DND-41 (cell line): ENCODE results near the gene GTSE1.
A peak's percentile ranks its signal among the peaks of the same experiment; 100 is the strongest.

Source experiments
- ATAC-seq: fragments of 200-7000 bp; cut with Tn5 transposase; 3 replicates; pipeline ENCODE4 v1.9.1; 2021; ENCODE audit warnings: low read depth; ENCODE audit not compliant: insufficient read depth
- DNase-seq: peaks from one replicate; pipeline ENCODE4 v3.0.0-alpha.2; 2020
- H2AFZ ChIP-seq: 2 replicates; pipeline ENCODE4 v1.6.0; 2012; ENCODE audit warnings: low read depth, low read length
- H3K27ac ChIP-seq: 2 replicates; pipeline ENCODE4 v1.5.1; 2012; ENCODE audit warnings: low read length, inconsistent platforms
- H3K27me3 ChIP-seq: fragments of 200-600 bp; sonication (generic); 2 replicates; pipeline ENCODE4 v1.6.0; 2012; ENCODE audit warnings: low read length, mild to moderate bottlenecking, inconsistent platforms; ENCODE audit not compliant: insufficient read depth, poor library complexity
- H3K36me3 ChIP-seq: 2 replicates; pipeline ENCODE4 v1.5.1; 2012; ENCODE audit warnings: low read length, inconsistent platforms; ENCODE audit not compliant: insufficient read depth
- H3K4me1 ChIP-seq: 2 replicates; pipeline ENCODE4 v1.5.1; 2012; ENCODE audit warnings: mild to moderate bottlenecking, low read length; ENCODE audit not compliant: insufficient read depth
- H3K4me2 ChIP-seq: 2 replicates; pipeline ENCODE4 v1.6.0; 2012; ENCODE audit warnings: mild to moderate bottlenecking, moderate library complexity, low read length, inconsistent platforms; ENCODE audit not compliant: insufficient read depth
- H3K4me3 ChIP-seq, 2 experiments: fragments of 200-600 bp in 1 of 2; shearing (Covaris generic) in 1 of 2; 2 replicates each; pipeline ENCODE4 v1.5.1; 2012 to 2016; ENCODE audit warnings: inconsistent platforms in 2 of 2, low read length in 2 of 2, mild to moderate bottlenecking in 2 of 2, low read depth in 1 of 2, moderate library complexity in 1 of 2
- H3K79me2 ChIP-seq: 2 replicates; pipeline ENCODE4 v1.6.0; 2012; ENCODE audit warnings: low read length, inconsistent platforms; ENCODE audit not compliant: insufficient read depth
- H3K9ac ChIP-seq: 2 replicates; pipeline ENCODE4 v1.6.0; 2012; ENCODE audit warnings: low read depth, mild to moderate bottlenecking, inconsistent platforms, low read length, moderate library complexity
- H3K9me3 ChIP-seq: 2 replicates; pipeline ENCODE4 v1.5.1; 2012; ENCODE audit warnings: low read length, moderate library complexity, mild to moderate bottlenecking, inconsistent platforms; ENCODE audit not compliant: insufficient read depth, severe bottlenecking
- H4K20me1 ChIP-seq: 2 replicates; pipeline ENCODE4 v1.6.0; 2012; ENCODE audit warnings: low read length; ENCODE audit not compliant: insufficient read depth
- EZH2 ChIP-seq: IDR thresholded peaks from 3 replicates; pipeline ENCODE4 v1.6.1; 2012; ENCODE audit warnings: borderline replicate concordance, low read depth, mild to moderate bottlenecking, moderate library complexity, low read length, inconsistent platforms; ENCODE audit not compliant: severe bottlenecking
- TF ChIP-seq, protein P1 (sequence below): IDR thresholded peaks from 2 replicates; pipeline ENCODE4 v1.5.1; 2012; ENCODE audit warnings: borderline replicate concordance, low read length, moderate library complexity, mild to moderate bottlenecking; ENCODE audit not compliant: poor library complexity, severe bottlenecking; ENCODE audit errors: extremely low read depth

GTSE1 gene

DNA sequence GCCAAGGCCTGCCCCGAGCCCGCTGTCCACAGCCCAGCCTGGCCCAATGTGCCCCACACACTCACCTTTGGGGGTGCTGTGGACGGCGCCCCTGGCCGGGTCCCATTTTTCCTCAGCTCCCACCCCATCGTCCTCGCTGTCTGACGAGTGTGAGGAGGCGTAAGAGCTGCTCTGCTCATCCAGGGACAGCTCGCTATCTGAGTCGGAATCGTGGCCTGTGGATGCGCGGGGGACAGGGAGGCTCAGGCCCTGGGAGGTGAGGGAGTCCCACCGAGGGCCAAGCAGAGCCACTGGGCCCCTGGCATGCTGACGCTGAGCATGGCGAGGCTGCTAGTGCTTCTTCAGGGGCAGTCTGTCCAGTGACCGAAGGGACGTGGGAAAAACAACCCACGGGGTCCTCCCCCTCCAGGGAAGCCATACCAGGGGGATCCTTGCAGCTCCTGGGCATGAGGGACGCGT lies 68.5 kb downstream of the GTSE1 start:
- Histone ChIP-seq H3K4me3 (no peak overlapping the region), H3K9me3 (no peaks in the 10 kb centered on the region), H3K36me3 (no peaks in the 10 kb centered on the region), H4K20me1 (peaks cover 9% of the 10 kb centered on the region; the same call in 1 of the 2 replicates), H3K79me2 (no peaks in the 10 kb centered on the region), H2AFZ (no peak overlapping the region), H3K9ac (no peak overlapping the region), H3K4me2 (no peak overlapping the region), H3K27ac (no peak overlapping the region), H3K4me1 (no peaks in the 10 kb centered on the region), H3K27me3 (no peaks in the 10 kb centered on the region)
- ATAC-seq (no peak), DNase-seq (no peak)
- no peak for TF ChIP-seq EZH2
- TF ChIP-seq, protein P1, sequence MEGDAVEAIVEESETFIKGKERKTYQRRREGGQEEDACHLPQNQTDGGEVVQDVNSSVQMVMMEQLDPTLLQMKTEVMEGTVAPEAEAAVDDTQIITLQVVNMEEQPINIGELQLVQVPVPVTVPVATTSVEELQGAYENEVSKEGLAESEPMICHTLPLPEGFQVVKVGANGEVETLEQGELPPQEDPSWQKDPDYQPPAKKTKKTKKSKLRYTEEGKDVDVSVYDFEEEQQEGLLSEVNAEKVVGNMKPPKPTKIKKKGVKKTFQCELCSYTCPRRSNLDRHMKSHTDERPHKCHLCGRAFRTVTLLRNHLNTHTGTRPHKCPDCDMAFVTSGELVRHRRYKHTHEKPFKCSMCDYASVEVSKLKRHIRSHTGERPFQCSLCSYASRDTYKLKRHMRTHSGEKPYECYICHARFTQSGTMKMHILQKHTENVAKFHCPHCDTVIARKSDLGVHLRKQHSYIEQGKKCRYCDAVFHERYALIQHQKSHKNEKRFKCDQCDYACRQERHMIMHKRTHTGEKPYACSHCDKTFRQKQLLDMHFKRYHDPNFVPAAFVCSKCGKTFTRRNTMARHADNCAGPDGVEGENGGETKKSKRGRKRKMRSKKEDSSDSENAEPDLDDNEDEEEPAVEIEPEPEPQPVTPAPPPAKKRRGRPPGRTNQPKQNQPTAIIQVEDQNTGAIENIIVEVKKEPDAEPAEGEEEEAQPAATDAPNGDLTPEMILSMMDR = no peak

DNA sequence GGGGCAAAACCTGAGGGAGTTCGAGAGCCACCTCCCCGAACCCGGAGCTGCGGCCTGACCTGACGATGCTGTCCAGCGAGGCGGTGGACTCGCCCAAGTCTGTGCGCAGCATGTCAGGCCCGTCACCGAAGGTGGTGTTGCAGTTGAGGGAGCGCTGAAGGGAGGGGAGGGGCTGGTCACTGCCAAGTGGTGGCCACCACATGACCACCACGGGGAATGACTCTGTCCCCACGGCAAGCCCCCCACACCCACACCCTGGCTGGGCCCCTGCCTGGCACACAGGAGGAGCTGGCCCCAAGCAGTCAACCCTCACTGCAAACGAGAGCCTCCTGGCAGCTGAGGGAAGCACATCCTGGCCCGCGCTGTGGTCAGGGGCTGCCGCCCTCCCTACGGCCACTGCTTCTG lies 69.7 kb downstream of the GTSE1 start:
- Histone ChIP-seq H3K27ac (no peak overlapping the region), H3K9ac (no peak overlapping the region), H3K4me3 (no peak overlapping the region), H3K36me3 (no peaks in the 10 kb centered on the region), H3K4me2 (no peak overlapping the region), H3K27me3 (no peaks in the 10 kb centered on the region), H4K20me1 (peaks cover 9% of the 10 kb centered on the region; the same call in 1 of the 2 replicates), H3K79me2 (no peaks in the 10 kb centered on the region), H3K9me3 (no peaks in the 10 kb centered on the region), H3K4me1 (no peaks in the 10 kb centered on the region), H2AFZ (no peak overlapping the region)
- ATAC-seq (0 out of 3 replicates have a peak, but pooled peaks have one; percentile 7), DNase-seq (no peak)
- no peak for TF ChIP-seq EZH2
- TF ChIP-seq, protein P1 = no peak

DNA sequence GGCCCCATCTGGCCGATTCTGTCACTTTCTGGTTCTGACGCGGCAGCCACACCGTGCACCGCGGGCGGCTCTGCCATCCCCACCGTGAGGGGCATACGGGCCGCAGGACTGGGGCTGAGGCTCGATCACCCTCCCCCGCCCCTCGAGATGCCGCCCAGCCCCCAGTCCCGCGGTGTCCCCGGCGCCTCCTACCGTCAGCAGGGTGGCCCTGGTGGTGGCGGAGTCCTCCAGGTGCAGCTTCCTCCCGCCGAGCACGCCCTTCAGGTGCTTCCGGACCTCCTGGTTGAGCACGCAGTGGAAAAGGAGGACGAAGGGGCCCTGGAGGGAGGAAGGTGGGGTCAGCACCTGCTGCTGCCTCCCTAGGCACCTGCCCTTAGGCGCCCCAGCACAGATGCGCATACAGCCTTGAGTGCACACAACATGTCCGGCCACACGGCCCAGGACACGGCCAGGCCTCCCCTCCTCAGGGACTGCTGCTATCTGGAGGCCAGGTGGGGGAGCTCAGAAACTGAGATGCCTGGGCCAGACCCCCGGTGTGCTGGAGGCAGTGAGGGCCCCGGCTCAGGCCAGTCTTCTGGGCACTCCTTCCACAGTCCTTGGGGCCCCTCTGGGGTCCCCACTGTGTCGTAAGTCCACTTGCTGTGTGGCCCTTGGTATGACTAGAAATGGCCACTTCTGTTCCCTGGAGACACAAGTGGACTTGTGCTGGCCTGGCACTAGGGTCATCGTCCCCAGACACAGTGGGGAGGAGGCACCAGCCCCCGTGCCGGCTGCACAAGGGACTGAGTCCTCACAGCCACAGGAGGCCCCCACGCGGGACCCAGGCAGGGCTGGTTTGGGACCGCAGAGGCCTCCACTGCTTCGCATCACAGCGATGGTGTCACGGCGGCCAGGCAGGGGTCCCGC lies 70.4 kb downstream of the GTSE1 start:
- peaks cover 9% of the 10 kb centered on the region; the same call in 1 of the 2 replicates for H4K20me1 ChIP-seq
- H3K9ac ChIP-seq = no peak overlapping the region
- no peak overlapping the region for H3K4me3 ChIP-seq
- no peaks in the 10 kb centered on the region for H3K4me1 ChIP-seq
- H3K79me2 ChIP-seq = no peaks in the 10 kb centered on the region
- TF ChIP-seq EZH2 = no peak
- TF ChIP-seq, protein P1 = no peak
- no peaks in the 10 kb centered on the region for H3K9me3 ChIP-seq
- no peak overlapping the region for H2AFZ ChIP-seq
- no peak overlapping the region for H3K27ac ChIP-seq
- H3K4me2 ChIP-seq = no peak overlapping the region
- no peaks in the 10 kb centered on the region for H3K27me3 ChIP-seq
- DNase-seq (peak; percentile 18), ATAC-seq (peak; percentile 30; the same call in 2 of the 3 replicates)
- no peaks in the 10 kb centered on the region for H3K36me3 ChIP-seq
